Hematopoietic multipotent progenitor cell treated with erythropoietin and hydrocortisone succinate and interleukin-3 and kit ligand, for 17 days (in vitro differentiated cells): ENCODE data around the gene LRRC34.

ENCODE experiments used
- DNase-seq: peaks from one replicate; pipeline ENCODE4 v3.0.0-alpha.2; 2015; ENCODE audit warnings: low spot score

The LRRC34 gene

GRCh38 chr3:169764882-169765612 lies 47.7 kb downstream of the LRRC34 start, which contains the start of gene TERC:
TSS of gene TERC (minus strand) at chr3:169765060.
- peak; percentile 76 for DNase-seq

GRCh38 chr3:169764312-169764881 lies 48.3 kb downstream of the LRRC34 start:
- DNase-seq: peak; percentile 50

GRCh38 chr3:169760479-169760878 lies 52.2 kb downstream of the LRRC34 start:
- no peak for DNase-seq

GRCh38 chr3:169759256-169759655 lies 53.4 kb downstream of the LRRC34 start:
- DNase-seq: no peak

GRCh38 chr3:169758359-169758994 lies 54.2 kb downstream of the LRRC34 start:
- no peak for DNase-seq

- DNase-seq: no peak
These were observed 57.2 kb downstream of the LRRC34 start for GRCh38 chr3:169755488-169755887.

GRCh38 chr3:169754711-169755110 lies 58.0 kb downstream of the LRRC34 start:
- no peak for DNase-seq

GRCh38 chr3:169751875-169752274 lies 60.8 kb downstream of the LRRC34 start:
- no peak for DNase-seq

- no peak for DNase-seq
These were observed 62.0 kb downstream of the LRRC34 start for GRCh38 chr3:169750665-169751064.

- no peak for DNase-seq
These were observed 64.0 kb downstream of the LRRC34 start for GRCh38 chr3:169748670-169749069.

GRCh38 chr3:169746924-169747323 lies 65.8 kb downstream of the LRRC34 start:
- DNase-seq: no peak

- no peak for DNase-seq
These were observed 68.2 kb downstream of the LRRC34 start for GRCh38 chr3:169744366-169745054.
